ENCODE results near the gene NCOR2.

Gene NCOR2

GRCh38 chr12:124557518-124558223 is 9.7 kb downstream of the NCOR2 start:
- DNase-seq = peak; percentile 85

DNA sequence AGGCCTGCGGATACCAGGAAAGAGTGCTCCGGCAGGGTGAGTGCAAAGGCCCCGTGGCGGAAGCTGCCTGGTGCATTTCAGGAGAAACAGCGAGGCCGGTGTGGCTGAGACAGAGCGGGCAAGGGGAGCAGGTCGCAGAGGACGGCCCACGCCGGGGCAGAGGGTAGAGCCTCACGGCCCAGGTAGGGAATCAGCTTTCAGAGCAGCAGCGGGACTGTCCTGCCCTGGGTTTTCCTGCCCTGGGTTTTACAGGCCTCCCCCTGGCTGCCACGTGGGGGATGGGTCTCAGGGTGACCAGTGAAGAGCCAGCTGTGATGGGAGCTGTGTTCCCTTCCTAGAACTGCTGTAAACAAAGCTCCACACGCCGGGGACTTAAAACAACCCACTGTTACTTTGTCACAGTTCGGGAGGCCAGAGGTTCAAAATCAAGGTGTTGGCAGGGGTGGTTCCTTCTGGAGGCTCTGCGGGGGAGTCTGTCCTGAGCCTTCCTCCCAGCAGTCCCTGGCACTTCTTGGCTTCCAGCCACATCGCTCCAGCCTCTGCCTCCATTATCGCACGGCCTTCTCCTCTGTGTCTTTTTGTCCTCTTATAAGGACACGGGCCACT is 10.4 kb downstream of the NCOR2 start:
- no peak for DNase-seq

GRCh38 chr12:124556074-124556466 is 11.3 kb downstream of the NCOR2 start:
- DNase-seq = no peak

DNA sequence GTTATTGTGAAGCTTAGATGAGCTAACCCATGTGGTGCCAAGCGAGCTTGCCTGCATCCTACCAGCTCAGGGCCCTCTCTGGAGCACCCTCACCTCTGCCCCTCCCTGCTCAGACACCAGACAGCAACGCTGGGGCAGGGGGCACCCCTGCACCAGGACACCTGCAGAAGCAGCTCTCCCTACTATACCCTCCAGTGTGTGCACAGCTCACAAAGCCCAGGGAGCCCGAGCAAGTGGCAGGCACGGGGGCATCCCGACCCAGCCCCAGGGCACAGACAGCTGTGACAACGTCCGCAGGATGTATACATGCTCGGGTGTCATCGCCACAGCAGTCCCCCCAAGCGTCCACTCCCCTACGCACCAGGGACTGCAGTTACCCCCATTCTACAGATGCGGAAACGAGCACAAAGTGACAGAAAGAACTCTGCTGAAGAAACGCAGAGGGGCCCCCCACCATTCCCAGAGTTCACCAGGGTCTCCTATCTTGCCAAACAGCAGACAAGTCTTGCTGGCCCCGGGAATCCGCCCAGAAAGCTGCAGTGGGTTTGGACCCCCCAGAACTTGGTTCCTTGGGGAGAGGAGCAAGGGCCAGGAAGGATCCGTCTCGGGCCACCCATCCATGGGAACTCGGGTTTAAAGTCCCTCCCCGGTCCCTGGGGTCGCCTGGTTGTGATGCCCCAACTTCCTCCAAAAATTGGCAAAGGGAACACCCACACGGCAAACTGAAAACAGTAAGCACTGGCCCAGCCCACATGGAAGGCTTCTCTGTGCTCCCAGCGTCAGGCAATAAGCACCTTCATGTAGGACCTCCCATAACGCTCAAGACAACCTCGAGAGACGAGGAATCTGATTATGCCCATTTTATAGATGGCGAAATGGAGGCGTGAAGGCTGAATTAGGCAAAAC is 12.0 kb downstream of the NCOR2 start:
- DNase-seq = no peak

- no peak for DNase-seq
Observed at GRCh38 chr12:124554429-124555029, 12.9 kb downstream of the NCOR2 start.

DNA sequence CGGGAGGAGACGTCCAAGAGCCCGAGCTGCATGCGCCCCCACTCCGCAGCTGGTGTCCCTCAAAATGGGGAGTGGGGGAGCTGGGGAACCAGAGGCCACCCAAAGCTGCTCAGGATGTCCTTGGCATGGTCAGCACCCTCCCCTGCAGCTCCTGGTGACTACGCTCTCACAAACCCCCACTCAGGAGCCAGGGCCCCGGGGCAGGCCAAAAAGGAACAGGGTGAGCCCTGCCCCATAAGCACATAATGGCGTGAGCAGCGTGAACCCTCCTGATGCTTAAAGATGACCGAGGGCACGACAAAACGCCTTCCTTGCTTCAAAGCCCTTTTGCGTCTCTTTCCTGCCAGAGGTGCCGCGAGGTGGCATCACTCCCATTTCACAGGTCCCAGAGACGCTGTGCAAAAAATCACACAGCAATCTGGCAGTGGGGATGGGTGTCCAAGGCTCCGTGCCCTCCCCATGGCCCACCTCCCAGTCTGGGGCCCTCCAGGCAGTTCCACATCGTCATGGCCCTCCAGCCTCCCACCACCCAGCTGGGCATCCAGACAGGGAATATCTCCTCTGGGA is 13.5 kb downstream of the NCOR2 start:
- DNase-seq = no peak

DNA sequence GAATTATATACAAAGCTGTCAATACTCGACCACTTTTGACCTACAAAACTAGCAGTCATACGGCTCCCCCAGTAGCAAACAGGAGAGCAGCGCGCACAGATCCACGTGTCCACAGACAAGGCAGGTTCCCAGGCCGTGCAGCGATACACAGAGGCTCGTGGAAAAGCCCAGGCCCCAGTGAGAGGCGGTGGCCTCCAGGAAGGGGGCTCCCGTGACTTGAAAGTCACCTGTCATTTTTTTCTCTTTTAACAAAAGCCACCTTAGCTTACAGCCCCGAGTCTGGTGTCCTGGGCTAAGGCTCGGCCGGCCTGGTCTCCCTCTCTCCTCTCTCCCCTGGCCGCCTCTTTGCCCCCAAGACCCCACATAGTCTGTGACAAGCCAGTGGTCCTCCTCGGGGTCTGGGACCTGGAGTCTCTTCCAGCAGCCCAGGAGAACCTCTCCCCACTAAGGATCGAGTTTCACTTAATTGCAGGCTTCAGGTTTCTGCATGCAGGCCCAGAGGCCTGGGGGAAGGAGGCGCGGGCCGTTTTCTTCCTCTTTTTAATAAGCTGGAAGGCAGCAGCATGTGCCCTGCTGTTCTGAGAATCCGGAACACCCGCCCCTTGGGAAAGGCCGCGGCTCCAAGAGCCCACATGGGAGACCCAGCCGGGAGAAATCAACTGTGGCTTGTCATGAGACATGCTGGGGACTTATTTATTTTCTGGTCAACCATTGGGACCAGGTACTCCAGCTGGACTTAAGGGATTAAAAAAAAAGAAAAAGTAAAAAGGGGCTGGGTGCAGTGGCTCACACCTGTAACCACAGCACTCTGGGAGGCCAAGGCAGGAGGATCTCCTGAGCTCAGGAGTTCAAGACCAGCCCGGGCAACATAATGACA is 15.9 kb downstream of the NCOR2 start:
- peak; percentile 67 for DNase-seq

DNA sequence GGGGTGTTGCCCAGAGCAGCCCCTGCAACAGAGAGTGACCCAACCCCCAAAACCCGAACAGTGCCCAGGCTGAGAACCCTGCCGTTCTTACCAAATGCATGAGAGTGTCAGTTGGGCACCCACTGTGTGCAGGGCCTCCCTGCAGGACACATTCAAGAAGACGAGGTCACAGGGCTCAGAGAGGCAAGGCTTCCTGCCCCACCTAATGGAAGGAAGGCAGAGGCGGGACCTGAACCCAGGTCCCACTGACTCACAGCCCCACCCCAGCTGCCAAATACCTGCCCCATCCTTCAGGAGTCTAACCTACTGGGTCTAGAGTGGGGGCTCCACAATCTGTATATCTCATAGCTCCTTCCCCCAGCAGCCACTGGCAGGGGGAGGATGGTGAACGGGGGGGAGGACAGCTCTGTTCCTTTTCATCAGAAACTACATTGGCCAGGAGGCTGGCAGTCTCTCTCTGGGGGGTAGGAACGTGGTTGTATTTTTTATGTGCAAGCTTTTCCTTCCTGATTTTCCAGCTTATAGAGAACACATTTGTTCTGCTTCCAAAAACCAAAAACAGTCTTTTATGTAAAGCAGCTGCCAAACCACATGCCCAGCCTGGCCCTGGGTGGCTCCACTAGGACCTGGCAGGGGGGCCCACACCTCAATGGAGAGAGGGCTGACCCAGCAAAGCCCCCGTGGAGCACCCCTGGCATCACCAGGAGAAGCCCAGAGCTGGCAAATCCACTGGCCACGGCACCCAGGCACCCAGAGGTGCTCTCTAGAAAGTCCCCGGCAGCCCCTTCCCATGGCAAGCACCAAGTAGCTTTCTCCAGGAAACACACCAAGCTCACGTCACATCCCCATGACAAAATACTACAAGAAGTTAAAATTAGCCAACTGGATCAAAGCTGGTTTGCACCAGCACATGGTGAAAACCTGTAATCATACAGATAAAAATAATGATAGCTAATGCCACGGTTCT is 17.0 kb downstream of the NCOR2 start:
- no peak for DNase-seq

- no peak for DNase-seq
Observed at GRCh38 chr12:124549629-124550028, 17.8 kb downstream of the NCOR2 start.

DNA sequence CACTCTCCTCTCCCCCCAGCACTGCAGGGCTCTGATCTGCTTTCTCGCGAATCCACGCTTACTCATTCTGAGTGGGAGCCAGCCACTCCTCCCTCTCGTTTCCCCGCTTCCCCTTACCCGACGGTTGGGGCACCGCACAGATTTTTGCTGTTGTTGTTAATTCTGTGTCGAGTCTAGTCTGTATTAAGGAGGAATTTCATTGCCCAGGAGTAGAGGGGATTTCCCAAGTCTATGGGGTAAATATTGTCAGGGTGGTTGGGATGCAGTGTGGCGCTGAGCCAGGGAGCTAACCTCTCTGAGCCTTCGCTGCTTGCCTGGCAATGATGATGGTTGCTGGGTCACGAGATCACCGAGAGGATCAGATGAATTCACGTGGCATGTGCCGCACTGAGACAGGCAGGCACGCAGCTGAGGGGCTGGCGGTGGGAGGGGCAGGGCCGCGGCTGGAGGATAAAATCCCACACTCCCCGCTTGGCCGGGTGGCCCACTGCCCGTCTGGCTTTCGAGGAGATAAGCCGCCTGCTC is 18.5 kb downstream of the NCOR2 start:
- DNase-seq = no peak

DNA sequence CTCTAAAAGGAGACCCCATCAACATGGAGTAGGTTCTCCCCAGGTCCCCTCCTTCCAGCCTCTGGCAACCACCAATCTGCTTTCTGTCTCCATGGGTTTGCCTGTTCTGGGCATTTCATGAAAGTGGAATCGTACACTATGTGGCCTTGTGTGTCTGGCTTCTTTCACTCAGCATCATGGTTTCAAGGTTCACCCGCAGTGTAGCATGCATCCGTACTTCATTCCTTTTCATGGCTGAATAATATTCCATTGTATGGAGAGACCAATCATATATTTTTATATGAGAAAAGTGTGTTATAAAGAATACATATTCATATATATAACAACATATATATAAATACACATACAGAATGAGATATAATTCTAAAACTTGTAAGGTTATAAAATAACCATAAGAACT is 19.8 kb downstream of the NCOR2 start:
- DNase-seq = no peak

DNA sequence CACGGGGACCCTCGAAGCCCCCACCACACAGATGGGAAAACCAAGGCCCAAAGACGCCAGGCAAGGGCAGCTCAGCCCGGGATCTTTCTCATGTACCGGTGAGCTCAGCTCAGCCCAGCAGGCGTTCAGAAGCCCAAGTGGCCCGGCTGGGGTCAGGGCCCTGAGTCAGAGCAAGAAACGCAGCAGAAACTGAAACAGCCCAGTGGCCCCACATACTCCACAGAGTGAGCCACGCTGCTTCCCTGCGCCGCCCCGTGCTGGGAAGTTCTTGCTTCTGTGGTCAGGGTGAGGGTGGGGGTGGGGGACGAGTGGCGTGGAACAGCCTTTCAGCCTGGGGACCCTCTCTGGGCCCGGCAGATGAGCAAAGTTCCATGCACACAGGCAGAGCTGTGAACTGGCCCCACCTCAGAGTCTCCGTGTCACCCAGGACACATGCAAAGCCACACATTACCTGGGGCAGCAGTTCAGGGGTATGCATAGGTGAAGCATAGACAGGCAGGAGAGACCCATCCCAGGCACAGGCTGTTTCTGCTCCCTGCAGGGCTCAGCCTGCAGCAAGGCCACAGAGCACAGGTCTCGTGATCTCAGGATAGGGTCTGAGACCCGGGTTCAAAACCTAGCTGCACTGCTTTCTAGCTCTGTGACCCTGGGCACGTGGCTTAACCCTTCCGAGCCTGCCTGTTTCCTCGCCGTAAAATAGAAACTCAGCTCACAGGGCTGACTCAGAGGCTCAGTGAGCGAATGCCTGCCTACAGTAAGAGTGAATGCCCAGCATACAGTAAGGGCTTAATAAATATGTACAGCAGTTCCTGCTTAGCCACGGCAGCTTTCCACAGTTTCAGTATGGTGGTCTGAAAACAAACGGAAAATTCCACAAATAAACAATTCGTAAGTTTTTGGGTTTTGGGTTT is 21.6 kb downstream of the NCOR2 start:
- DNase-seq = no peak

DNA sequence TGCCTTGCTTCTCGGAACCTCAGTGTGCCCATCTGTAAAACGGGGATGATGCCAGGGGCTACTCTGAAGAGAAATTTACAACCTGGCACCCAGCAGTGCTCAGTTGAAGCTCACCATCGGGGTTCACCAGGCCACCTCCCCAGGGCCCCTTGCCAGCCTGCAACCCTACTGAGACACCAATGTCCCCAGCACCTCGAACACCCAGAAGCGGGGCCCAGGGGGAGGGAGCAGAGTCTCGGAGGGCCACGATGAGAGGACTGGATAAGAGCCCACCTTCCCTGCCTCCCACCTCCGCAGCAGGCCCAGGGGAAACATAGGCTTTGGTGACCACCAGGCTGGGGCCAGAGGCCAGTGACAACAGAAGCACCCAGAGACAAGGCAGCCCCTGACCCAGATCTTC is 22.4 kb downstream of the NCOR2 start:
- no peak for DNase-seq

DNA sequence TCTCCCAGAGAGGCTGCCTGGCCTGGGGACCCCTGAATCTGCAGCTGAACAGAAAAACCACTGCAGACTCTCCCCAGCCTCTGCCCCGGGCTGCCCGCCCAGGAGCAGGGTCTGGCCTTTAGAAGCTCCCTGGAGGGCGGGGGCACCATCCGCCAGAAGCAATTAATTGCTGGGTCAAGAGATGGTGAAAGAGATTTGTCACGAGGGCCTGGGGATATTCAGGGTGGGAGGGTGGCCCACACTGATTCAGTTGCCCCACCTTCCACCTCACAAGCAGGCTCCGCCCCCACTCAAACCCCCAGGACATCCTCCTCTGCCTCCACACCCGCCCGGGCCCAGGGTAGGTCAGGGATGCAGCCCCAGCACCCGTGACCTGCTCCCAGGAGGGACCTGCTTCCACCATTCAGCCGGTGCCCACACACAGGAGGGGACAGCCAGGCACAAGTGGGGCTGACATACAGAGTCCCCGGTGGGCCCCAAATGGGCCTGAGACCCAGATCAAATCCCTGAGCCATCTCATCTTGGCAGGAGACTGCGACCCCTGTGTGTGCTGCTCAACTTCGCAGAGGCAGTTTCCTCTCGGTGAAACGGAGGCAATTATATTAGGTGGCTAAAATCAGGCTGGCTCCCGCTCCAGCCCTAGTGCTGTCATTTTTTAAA is 23.0 kb downstream of the NCOR2 start:
- no peak for DNase-seq

- DNase-seq = no peak
Observed at GRCh38 chr12:124543590-124544310, 23.7 kb downstream of the NCOR2 start.

DNA sequence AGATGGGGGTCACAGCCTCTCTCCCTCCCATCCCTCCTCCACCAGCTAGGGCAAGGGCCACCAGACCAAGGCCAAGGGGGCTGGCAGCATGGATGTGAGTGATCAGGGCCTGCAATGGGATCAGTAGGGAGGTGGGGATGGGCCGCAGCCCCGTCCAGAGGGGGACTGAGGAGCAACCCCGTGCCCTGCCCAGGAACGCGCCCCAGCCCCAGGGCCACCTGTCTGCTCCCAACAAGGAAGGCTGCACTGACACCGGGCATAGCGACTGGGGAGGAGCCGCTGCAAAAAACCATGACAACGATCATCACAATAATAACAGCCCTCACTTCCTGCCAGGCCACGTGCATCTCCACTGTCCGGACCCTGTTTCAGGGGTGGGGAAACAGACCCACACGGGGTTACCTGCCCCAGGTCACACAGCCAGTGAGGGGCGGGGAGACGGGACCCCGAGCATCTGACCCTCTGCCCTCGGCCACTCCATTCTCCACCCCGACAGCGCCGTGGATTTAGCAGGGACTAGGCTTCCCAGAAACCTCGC is 24.3 kb downstream of the NCOR2 start:
- DNase-seq = peak; percentile 36

DNA sequence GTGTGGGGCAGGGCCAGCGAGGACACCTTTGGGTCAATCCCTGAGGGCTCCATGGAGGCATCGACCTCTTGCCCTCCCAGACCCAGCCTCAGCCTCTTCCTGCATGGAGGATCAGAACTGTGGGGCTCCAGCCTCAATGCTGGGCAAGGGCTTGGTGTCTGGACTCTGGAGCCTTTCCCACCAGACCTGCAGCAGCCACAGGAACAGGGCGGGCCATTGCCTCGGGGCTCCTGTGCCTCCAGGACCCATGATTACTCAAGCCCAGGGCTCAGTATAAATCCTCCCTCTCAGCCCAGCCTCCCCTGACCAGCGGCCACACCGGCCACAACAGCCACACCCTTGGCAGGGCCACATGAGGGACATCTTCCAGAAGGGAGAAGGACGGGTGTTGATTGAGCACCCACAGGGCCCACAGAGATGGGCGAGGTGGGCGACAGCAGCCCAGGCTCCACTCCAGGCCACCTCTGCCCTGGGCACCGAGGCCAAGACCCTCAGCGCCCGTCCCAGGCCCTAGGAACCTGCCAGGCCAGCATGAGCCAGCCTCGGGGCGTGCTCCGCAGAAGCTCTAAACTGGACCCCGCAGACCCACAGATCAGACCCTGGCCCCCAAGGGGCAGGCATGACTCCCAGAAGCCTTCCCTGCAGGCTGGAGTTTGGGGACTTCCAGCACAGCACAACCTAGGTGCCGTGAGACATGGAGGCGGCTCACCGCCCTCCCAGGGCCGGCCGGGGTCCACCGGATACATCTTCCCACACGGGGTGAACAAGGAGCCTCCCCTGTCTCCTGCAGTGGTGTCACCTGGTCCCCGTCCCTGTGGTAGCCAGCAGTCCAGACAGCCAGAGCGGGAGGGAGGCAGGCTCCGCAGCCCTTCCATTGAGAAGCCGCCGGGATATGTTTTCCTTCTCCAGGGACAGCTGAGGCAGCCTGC is 25.1 kb downstream of the NCOR2 start:
- DNase-seq = no peak

All from NCI-H1417 treated with DMSO at 0.1 percent for 48 hours (cell line).